WTC11 (cell line): ENCODE results near the gene SSC5D.
"Not testable (repeated sequence)": the region's sequence is repeated elsewhere in the genome, so short reads cannot be mapped to it uniquely, and the experiment has no call there.

Source experiments
- CREB1 ChIP-seq: sonication (generic); formaldehyde crosslinking; IDR thresholded peaks from 2 replicates; pipeline ENCODE4 v1.8.0; 2023; ENCODE audit warnings: mild to moderate bottlenecking, missing genetic modification reagents
- CTCF ChIP-seq: fragments of 200-600 bp; IDR thresholded peaks from 2 replicates; pipeline ENCODE4 v1.8.0; 2022; ENCODE audit warnings: antibody characterized with exemption
- JAZF1 ChIP-seq: fragments of 250-450 bp; sonication (Bioruptor Pico); IDR thresholded peaks from 2 replicates; pipeline ENCODE4 v1.9.0; 2021; ENCODE audit warnings: moderate library complexity, mild to moderate bottlenecking, inconsistent platforms
- NFYB ChIP-seq: sonication (generic); formaldehyde crosslinking; conservative IDR thresholded peaks from 2 replicates; pipeline ENCODE4 v1.8.0; 2022; ENCODE audit warnings: low read depth, missing genetic modification reagents
- RELA ChIP-seq: sonication (generic); formaldehyde crosslinking; IDR thresholded peaks from 2 replicates; pipeline ENCODE4 v1.8.1; 2022; ENCODE audit warnings: missing genetic modification reagents, mild to moderate bottlenecking, borderline replicate concordance
- TEAD4 ChIP-seq: sonication (generic); formaldehyde crosslinking; IDR thresholded peaks from 2 replicates; pipeline ENCODE4 v1.8.0; 2022; ENCODE audit warnings: mild to moderate bottlenecking, missing genetic modification reagents
- USF1 ChIP-seq: sonication (generic); formaldehyde crosslinking; IDR thresholded peaks from 2 replicates; pipeline ENCODE4 v1.8.0; 2022; ENCODE audit warnings: mild to moderate bottlenecking, missing genetic modification reagents
- ZNF121 ChIP-seq: sonication (generic); formaldehyde crosslinking; IDR thresholded peaks from 2 replicates; pipeline ENCODE4 v1.8.0; 2023; ENCODE audit warnings: missing genetic modification reagents
- ZNF138 ChIP-seq: sonication (generic); formaldehyde crosslinking; conservative IDR thresholded peaks from 2 replicates; pipeline ENCODE4 v1.8.1; 2022; ENCODE audit warnings: mild to moderate bottlenecking, moderate library complexity, missing genetic modification reagents

GRCh38 chr19:55534280-55534679, 46.0 kb downstream of the SSC5D start:
- TF ChIP-seq ZNF138 (CRISPR knock-in tag); CTCF; TEAD4; RELA; CREB1 (CRISPR knock-in tag); NFYB (CRISPR knock-in tag); JAZF1 (CRISPR knock-in tag); USF1 (CRISPR knock-in tag); ZNF121 (CRISPR knock-in tag): not testable (repeated sequence)
